ENCODE measurements around the gene CCDC197.
A peak's percentile ranks its signal among the peaks of the same experiment; 100 is the strongest.

CCDC197 gene

GRCh38 chr14:94056579-94057308 lies 59.6 kb downstream of the CCDC197 start:
- DNase-seq (ENCODE audit: low read depth in 2 of 3, low spot score in 1 of 3) = peak in 1 of 3 donors; percentile 17

GRCh38 chr14:94058128-94058673 lies 61.1 kb downstream of the CCDC197 start:
- DNase-seq (ENCODE audit: low read depth in 2 of 3, low spot score in 1 of 3) = no peak
